Placental pericyte (primary cell): ENCODE data around the gene ATP5F1B. TPM values are rescaled to one million over a fixed set of nuclear protein-coding genes. Genes with fewer than 3 reads are reported as not detected.
A peak's percentile ranks its signal among the peaks of the same experiment; 100 is the strongest.

Source experiments
- small RNA-seq: library from RNA; depleted of rRNA; stranded (forward); fragments of <200 nt; gene quantifications from one replicate; pipeline ENCODE3, GENCODE V24; 2012; ENCODE audit warnings: low replicate concordance
- total RNA-seq: library from RNA; depleted of rRNA; stranded (reverse); fragments of >200 nt; gene quantifications from 2 replicates; pipeline ENCODE4 v1.2.3, GENCODE V29; 2012

The ATP5F1B gene
- total RNA-seq, result 428 and 476 TPM in 2 replicates

DNA sequence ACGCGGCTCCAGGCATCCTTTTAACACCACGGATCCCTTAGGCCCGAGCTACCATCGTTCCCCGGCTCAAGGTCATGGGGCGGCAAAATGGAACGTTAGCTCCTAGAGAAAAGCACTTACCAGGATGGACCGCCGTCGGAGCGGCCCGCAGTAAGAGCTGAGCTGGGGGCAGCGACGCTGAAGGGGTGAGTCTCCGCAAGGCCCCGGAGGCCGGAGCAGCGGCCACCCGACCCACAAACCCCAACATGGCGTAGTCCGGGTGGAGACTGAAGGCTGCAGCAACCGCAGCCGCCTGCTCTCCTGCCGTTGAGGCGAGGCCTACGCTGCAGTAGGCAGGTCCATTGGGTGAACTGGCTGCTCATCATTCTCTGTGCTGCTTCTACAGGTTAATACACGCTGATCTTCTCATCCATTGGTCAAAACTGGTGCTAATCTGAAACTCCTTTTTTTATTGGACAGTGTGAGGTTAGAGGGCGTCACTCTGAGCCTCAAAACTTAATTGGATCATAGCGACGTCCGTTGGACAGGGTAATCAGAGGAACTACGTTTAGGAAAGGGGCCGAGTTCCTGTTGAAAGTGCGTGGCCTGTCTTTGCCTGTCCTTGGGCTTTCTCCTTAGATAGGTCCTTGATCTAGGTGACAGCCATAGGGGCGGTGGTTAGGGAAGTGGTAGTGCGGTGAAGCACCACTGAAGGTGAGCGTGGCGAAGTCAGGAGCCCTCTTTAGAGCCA, at the start of gene ATP5F1B:
Gene ATP5F1B, minus strand, starts transcription at position 268 of the 730 bp plus-strand sequence. Its CDS starts 21 bp downstream, at position 247.

DNA sequence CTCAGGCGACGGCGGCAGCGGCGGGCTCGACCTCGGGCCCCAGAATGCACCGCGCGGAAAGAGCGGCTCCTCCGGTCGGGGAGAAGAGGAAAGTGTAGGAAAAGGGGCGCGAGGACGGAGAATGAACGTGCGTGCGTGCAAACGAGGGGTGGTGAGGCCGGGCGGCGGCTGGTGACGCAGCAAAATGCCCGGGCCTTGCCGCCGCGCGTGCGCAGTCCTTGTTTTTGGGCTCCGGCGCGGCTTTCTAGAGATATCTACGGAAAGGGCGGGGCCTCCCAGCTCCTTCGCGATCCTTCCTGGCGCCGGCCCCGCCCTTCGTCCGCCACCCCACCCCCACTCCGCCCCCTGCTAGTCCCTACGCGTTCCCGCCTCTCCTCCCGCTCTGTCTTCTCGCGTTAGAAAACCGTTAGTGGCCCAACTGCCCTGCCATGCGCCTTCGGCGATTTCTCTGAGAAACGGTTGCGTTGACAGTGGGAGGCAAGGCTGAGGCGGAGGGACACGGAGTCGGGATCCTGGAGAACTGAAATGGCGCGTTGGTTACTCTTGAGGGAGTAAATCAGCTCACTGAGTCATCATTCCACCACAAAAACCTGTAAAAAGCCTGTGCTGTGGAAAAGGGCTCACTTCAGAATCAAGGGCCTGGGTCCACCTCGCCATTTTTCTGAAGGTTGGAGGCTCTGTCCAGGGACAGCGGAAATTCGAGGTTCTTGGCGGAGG, 42.5 kb upstream of the ATP5F1B start, which contains the start of gene PTGES3:
Gene PTGES3, minus strand, starts transcription at position 156 of the 717 bp plus-strand sequence. CDS start 285 bp downstream, outside the sequence.

GRCh38 chr12:56630180-56630632, 15.6 kb downstream of the ATP5F1B start, which contains the start of gene BAZ2A:
Gene BAZ2A, minus strand, starts transcription at chr12:56630326. Its CDS starts 12,796 bp downstream, at chr12:56617530.

Small RNA genes within 50 kb of the gene (small RNA-seq; reads per million reads assigned to genes)
- gene RN7SL809P, result 0.10 reads per million
- not detected for gene RNU6-343P
- gene SNORD59A, result 6,386 reads per million, percentile 100 among the genes with 10 or more reads in this experiment

Other genes starting within 250 kb of the ATP5F1B start
- 2.0 and 21.9 TPM in 2 replicates for gene TIMELESS, start 196.6 kb downstream of the ATP5F1B start, total RNA-seq
- gene MIP, start 191.3 kb downstream of the ATP5F1B start, total RNA-seq, result not detected in 2 replicates
- gene SPRYD4, start 177.4 kb downstream of the ATP5F1B start, total RNA-seq, result 1.8 and 2.7 TPM in 2 replicates
- not detected in 2 replicates for gene GLS2, start 157.8 kb downstream of the ATP5F1B start, total RNA-seq
- gene RBMS2, start 124.2 kb downstream of the ATP5F1B start, total RNA-seq, result 13.8 and 39.8 TPM in 2 replicates
- 43.8 and 61.7 TPM in 2 replicates for gene BAZ2A, start 15.7 kb downstream of the ATP5F1B start, total RNA-seq
- gene PTGES3, start 42.3 kb upstream of the ATP5F1B start, total RNA-seq, result 58.2 and 118 TPM in 2 replicates
- gene NACA, start 79.3 kb upstream of the ATP5F1B start, total RNA-seq, result 586 and 1,010 TPM in 2 replicates
- 1.3 and 19.2 TPM in 2 replicates for gene PRIM1, start 106.3 kb upstream of the ATP5F1B start, total RNA-seq
- gene HSD17B6, start 117.3 kb upstream of the ATP5F1B start, total RNA-seq, result 1.0 and 4.4 TPM in 2 replicates